ENCODE data around the gene IL1R2.

The IL1R2 gene

GRCh38 chr2:102004581-102004980 lies 12.8 kb downstream of the IL1R2 start:
- DNase-seq (ENCODE audit: extremely low read depth, low read depth) = no peak
- no peak for TF ChIP-seq CTCF (IDR thresholded peaks at IDR 0.05; ENCODE audit: low read depth, low read length)

- no peak for DNase-seq (ENCODE audit: extremely low read depth, low read depth)
- no peak for TF ChIP-seq CTCF (IDR thresholded peaks at IDR 0.05; ENCODE audit: low read depth, low read length)
Measured at GRCh38 chr2:102005449-102005848, 13.7 kb downstream of the IL1R2 start.

- no peak for DNase-seq (ENCODE audit: extremely low read depth, low read depth)
Measured at GRCh38 chr2:102005989-102006885, 14.5 kb downstream of the IL1R2 start.

GRCh38 chr2:102006886-102007278 lies 15.1 kb downstream of the IL1R2 start:
- no peak for DNase-seq (ENCODE audit: extremely low read depth, low read depth)
- no peak for TF ChIP-seq CTCF (IDR thresholded peaks at IDR 0.05; ENCODE audit: low read depth, low read length)

More at GRCh38 chr2:102005989-102006885, 14.5 kb downstream of the IL1R2 start:
- peak; percentile 66 for TF ChIP-seq CTCF (IDR thresholded peaks at IDR 0.05; ENCODE audit: low read depth, low read length)

GRCh38 chr2:102008490-102008889 lies 16.7 kb downstream of the IL1R2 start:
- DNase-seq (ENCODE audit: extremely low read depth, low read depth) = no peak
- TF ChIP-seq CTCF (IDR thresholded peaks at IDR 0.05; ENCODE audit: low read depth, low read length) = no peak

- DNase-seq (ENCODE audit: extremely low read depth, low read depth) = no peak
- no peak for TF ChIP-seq CTCF (IDR thresholded peaks at IDR 0.05; ENCODE audit: low read depth, low read length)
Measured at GRCh38 chr2:102009557-102009956, 17.8 kb downstream of the IL1R2 start.

GRCh38 chr2:102010902-102011301 lies 19.1 kb downstream of the IL1R2 start:
- no peak for DNase-seq (ENCODE audit: extremely low read depth, low read depth)
- TF ChIP-seq CTCF (IDR thresholded peaks at IDR 0.05; ENCODE audit: low read depth, low read length) = no peak

All from AG09319 (cell line).